H1 (cell line): ENCODE measurements around the gene PRXL2A. TPM values are rescaled to one million over a fixed set of nuclear protein-coding genes. Genes with fewer than 3 reads are reported as not detected.

ENCODE experiments used
- CTCF ChIA-PET: fragments of 300-600 bp; sonication (Branson Sonifier 250); formaldehyde crosslinking; loops from one replicate; lab custom pipeline; 2021; ENCODE audit not compliant: partially characterized antibody; lab: Charles Lee
- POLR2A ChIA-PET: fragments of 300-600 bp; sonication (Branson Sonifier 250); formaldehyde crosslinking; loops from one replicate; lab custom pipeline; 2021; ENCODE audit warnings: inconsistent platforms; ENCODE audit not compliant: partially characterized antibody; lab: Charles Lee
- DNase-seq, 2 experiments: peaks; one replicate each; pipeline versions ENCODE4 v3.0.0 to v3.0.0-alpha.2; 2010 to 2022; ENCODE audit warnings: low spot score in 2 of 2, low read depth in 1 of 2, mixed read lengths in 1 of 2
- FAIRE-seq: peaks from 2 replicates; lab custom pipeline; 2011; peaks lifted over from hg19 to GRCh38; lab: Jason Lieb, UNC
- H2AFZ ChIP-seq: 2 replicates; pipeline ENCODE4 v1.8.1; 2012; ENCODE audit warnings: low read length, inconsistent platforms
- H2AK5ac ChIP-seq: 2 replicates; pipeline ENCODE4 v1.6.1; 2013; ENCODE audit warnings: low read depth, low read length
- H2BK120ac ChIP-seq: replicated peaks from 2 replicates; pipeline ENCODE3; 2013; ENCODE audit warnings: low read depth, low read length, inconsistent platforms
- H2BK12ac ChIP-seq: 2 replicates; pipeline ENCODE4 v1.6.1; 2013; ENCODE audit warnings: low read depth, low read length
- H2BK15ac ChIP-seq: 2 replicates; pipeline ENCODE4 v1.6.1; 2013; ENCODE audit warnings: low read length
- H2BK20ac ChIP-seq: 2 replicates; pipeline ENCODE4 v1.6.1; 2013; ENCODE audit warnings: low read length
- H2BK5ac ChIP-seq: 2 replicates; pipeline ENCODE4 v1.6.1; 2013; ENCODE audit warnings: low read depth, low read length
- H3K14ac ChIP-seq: 2 replicates; pipeline ENCODE4 v1.6.1; 2013; ENCODE audit warnings: inconsistent platforms; ENCODE audit not compliant: insufficient read length
- H3K18ac ChIP-seq: 2 replicates; pipeline ENCODE4 v1.6.1; 2013; ENCODE audit warnings: low read length; ENCODE audit errors: extremely low read depth
- H3K23ac ChIP-seq: 2 replicates; pipeline ENCODE4 v1.6.1; 2013; ENCODE audit warnings: inconsistent platforms; ENCODE audit not compliant: insufficient read length
- H3K23me2 ChIP-seq: 2 replicates; pipeline ENCODE4 v1.6.1; 2013; ENCODE audit warnings: low read depth, low read length
- H3K27ac ChIP-seq: 2 replicates; pipeline ENCODE4 v1.6.1; 2011; ENCODE audit warnings: low read depth, low read length, inconsistent platforms
- H3K27me3 ChIP-seq, 4 experiments: replicated peaks in 1 of 4; 1 replicate in 1 of 4; 2 replicates in 3 of 4; pipeline versions ENCODE4 v1.6.1 to v1.8.1; 2011 to 2013; ENCODE audit warnings: low read length in 3 of 4, mild to moderate bottlenecking in 3 of 4, inconsistent platforms in 2 of 4, mixed read lengths in 2 of 4, moderate library complexity in 1 of 4; ENCODE audit not compliant: control insufficient read depth in 3 of 4, insufficient read depth in 3 of 4; ENCODE audit errors: extremely low read depth in 1 of 4
- H3K36me3 ChIP-seq, 4 experiments: 2 replicates each; pipeline versions ENCODE4 v1.6.1 to v1.8.1; 2011 to 2013; ENCODE audit warnings: mild to moderate bottlenecking in 4 of 4, low read length in 3 of 4, moderate library complexity in 2 of 4, control low read depth in 1 of 4, inconsistent platforms in 1 of 4; ENCODE audit not compliant: insufficient read depth in 4 of 4, control insufficient read depth in 2 of 4
- H3K4ac ChIP-seq: replicated peaks from 2 replicates; pipeline ENCODE3; 2013; ENCODE audit warnings: low read length, low read depth, mixed read lengths, inconsistent platforms; ENCODE audit not compliant: insufficient read length
- H3K4me1 ChIP-seq, 4 experiments: replicated peaks in 1 of 4; 1 replicate in 1 of 4; 2 replicates in 3 of 4; pipeline versions ENCODE4 v1.6.1 to v1.8.1; 2011 to 2013; ENCODE audit warnings: low read length in 3 of 4, inconsistent platforms in 2 of 4, mixed read lengths in 1 of 4; ENCODE audit not compliant: insufficient read depth in 4 of 4, control insufficient read depth in 3 of 4
- H3K4me2 ChIP-seq, 2 experiments: 2 replicates each; pipeline versions ENCODE4 v1.6.1 to v1.8.1; 2011 to 2013; ENCODE audit warnings: low read depth in 2 of 2, low read length in 2 of 2, control low read depth in 1 of 2, inconsistent platforms in 1 of 2, mild to moderate bottlenecking in 1 of 2; ENCODE audit not compliant: insufficient read depth in 1 of 2
- H3K4me3 ChIP-seq, 4 experiments: fragments of 200-600, 300-600 bp in 1 of 4; sonication (generic), shearing (Covaris generic), sonication (Bioruptor Twin) in 1 of 4; 2 replicates each; pipeline versions ENCODE4 v1.5.1 to v1.8.1; 2011 to 2016; ENCODE audit warnings: low read length in 4 of 4, low read depth in 3 of 4, control low read depth in 2 of 4, inconsistent platforms in 2 of 4, mild to moderate bottlenecking in 2 of 4, mixed read lengths in 1 of 4, moderate library complexity in 1 of 4; ENCODE audit not compliant: insufficient read depth in 2 of 4; ENCODE audit errors: extremely low read depth in 1 of 4
- H3K56ac ChIP-seq: replicated peaks from 2 replicates; pipeline ENCODE3; 2013; ENCODE audit warnings: low read depth, mild to moderate bottlenecking, mixed read lengths, low read length, inconsistent platforms; ENCODE audit not compliant: insufficient read length
- H3K79me1 ChIP-seq: 2 replicates; pipeline ENCODE4 v1.6.1; 2013; ENCODE audit warnings: low read depth, low read length, control low read depth
- H3K79me2 ChIP-seq, 2 experiments: 2 replicates each; pipeline versions ENCODE4 v1.6.1 to v1.8.1; 2012 to 2013; ENCODE audit warnings: low read length in 2 of 2, mild to moderate bottlenecking in 2 of 2, inconsistent platforms in 1 of 2; ENCODE audit not compliant: insufficient read depth in 2 of 2, control insufficient read depth in 1 of 2
- H3K9ac ChIP-seq, 4 experiments: replicated peaks in 1 of 4; 1 replicate in 1 of 4; 2 replicates in 3 of 4; pipeline versions ENCODE4 v1.6.1 to v1.8.1; 2011 to 2013; ENCODE audit warnings: low read depth in 3 of 4, low read length in 3 of 4, control low read depth in 2 of 4, mild to moderate bottlenecking in 2 of 4, moderate library complexity in 2 of 4, inconsistent platforms in 1 of 4; ENCODE audit errors: extremely low read depth in 1 of 4
- H3K9me3 ChIP-seq, 2 experiments: 2 replicates each; pipeline versions ENCODE4 v1.6.1 to v1.8.1; 2012 to 2013; ENCODE audit warnings: mild to moderate bottlenecking in 2 of 2, moderate library complexity in 2 of 2, control low read depth in 1 of 2, inconsistent platforms in 1 of 2, low read depth in 1 of 2, low read length in 1 of 2, mixed read lengths in 1 of 2; ENCODE audit not compliant: insufficient read depth in 2 of 2
- H4K20me1 ChIP-seq, 2 experiments: replicated peaks in 1 of 2; 2 replicates each; pipeline versions ENCODE3 to v1.8.1; 2011 to 2013; ENCODE audit warnings: inconsistent platforms in 2 of 2, low read length in 2 of 2, mild to moderate bottlenecking in 1 of 2; ENCODE audit not compliant: insufficient read depth in 2 of 2, control insufficient read depth in 1 of 2
- H4K5ac ChIP-seq: 2 replicates; pipeline ENCODE4 v1.6.1; 2013; ENCODE audit warnings: low read length, low read depth, mixed read lengths, inconsistent platforms; ENCODE audit not compliant: insufficient read length
- H4K8ac ChIP-seq: 2 replicates; pipeline ENCODE4 v1.8.0; 2013; ENCODE audit warnings: mild to moderate bottlenecking, moderate library complexity, low read length, inconsistent platforms; ENCODE audit not compliant: insufficient read depth; ENCODE audit errors: extremely low read depth
- H4K91ac ChIP-seq: replicated peaks from 2 replicates; pipeline ENCODE3; 2013; ENCODE audit warnings: low read length, mixed read lengths, inconsistent platforms; ENCODE audit not compliant: insufficient read length
- EGR1 ChIP-seq: IDR thresholded peaks from 2 replicates; pipeline ENCODE4 v1.6.1; 2011; ENCODE audit warnings: low read depth, low read length, borderline replicate concordance
- RXRA ChIP-seq: IDR thresholded peaks from 2 replicates; pipeline ENCODE4 v1.6.1; 2011; ENCODE audit warnings: low read depth, mild to moderate bottlenecking, low read length, moderate library complexity; ENCODE audit not compliant: insufficient read depth
- SUZ12 ChIP-seq: fragments of 200-600 bp; sonication (generic); IDR thresholded peaks from 2 replicates; pipeline ENCODE4 v1.6.1; 2012; ENCODE audit warnings: mild to moderate bottlenecking, inconsistent platforms, low read length, moderate library complexity, mixed read lengths
- WGBS, 2 experiments: shearing (Covaris generic) in 1 of 2; methylation state at CpG; one replicate each; pipeline versions ENCODE4 v1.1.6 to v1.1.7; 2013 to 2015; ENCODE audit warnings: low lambda C conversion rate in 2 of 2, mixed read lengths in 2 of 2, inconsistent platforms in 1 of 2, low coverage in 1 of 2, missing lambda C conversion rate in 1 of 2; ENCODE audit not compliant: insufficient replicate concordance in 2 of 2, insufficient coverage in 1 of 2, insufficient read length in 1 of 2; ENCODE audit errors: extremely low coverage in 1 of 2, missing lambda C conversion rate in 1 of 2; 5-methylcytosine and 5-hydroxymethylcytosine counted together
- polyA plus RNA-seq, 7 experiments: library from polyadenylated mRNA; depleted of rRNA in 3 of 7; stranded (reverse) in 5 of 7; unstranded in 2 of 7; fragments of >200 nt in 5 of 7; fragments of 200-250 nt in 2 of 7; gene quantifications; 1 replicate in 5 of 7; 2 replicates in 1 of 7; 4 replicates in 1 of 7; pipeline versions ENCODE4 v1.2.1 to v1.2.3, GENCODE V29; 2011 to 2013; ENCODE audit warnings: missing spikeins in 2 of 7, mixed read lengths in 2 of 7
- total RNA-seq: library from RNA; stranded (reverse); fragmentation: NEBNext Ultra II Directional; extraction: Animal tissue kit (Norgen Biotek cat#: 25700); gene quantifications from 2 replicates; pipeline ENCODE4 v1.2.1, GENCODE V29; 2021

Gene PRXL2A
- total and polyA plus RNA-seq, 2 of the 8 experiments (the other 6 are each of a cell fraction or from before 2014, with no cell fraction given): 13.4 to 58.3 TPM

GRCh38 chr10:80380185-80380584 lies 28.2 kb upstream of the PRXL2A start:
- Histone ChIP-seq H3K4me3 (no peak overlapping the region), H3K23me2 (no peaks in the 10 kb centered on the region), H4K8ac (no peak overlapping the region), H2BK120ac (no peak overlapping the region), H4K5ac (no peak overlapping the region), H2BK5ac (no peak overlapping the region), H2BK15ac (no peak overlapping the region), H4K20me1 (no peaks in the 10 kb centered on the region), H3K18ac (no peak overlapping the region), H3K4me1 (no peaks in the 10 kb centered on the region), H4K91ac (no peak overlapping the region), H3K9ac (no peak overlapping the region), H2AK5ac (no peak overlapping the region), H3K36me3 (no peaks in the 10 kb centered on the region), H2BK20ac (no peak overlapping the region), H3K56ac (no peak overlapping the region), H3K27ac (no peak overlapping the region), H3K14ac (no peak overlapping the region), H3K9me3 (no peaks in the 10 kb centered on the region), H3K79me1 (no peaks in the 10 kb centered on the region), H3K23ac (no peak overlapping the region), H2BK12ac (no peak overlapping the region), H3K4me2 (no peak overlapping the region), H2AFZ (no peak overlapping the region), H3K4ac (no peak overlapping the region), H3K79me2 (no peaks in the 10 kb centered on the region), H3K27me3 (no peaks in the 10 kb centered on the region)
- FAIRE-seq (no peak), DNase-seq (no peak)
- POLR2A ChIA-PET: interaction anchor here (0.7 kb wide), 1 partner anchor 125 kb away, joined by 3 read pairs; no protein-coding TSS in a partner anchor
- 83% methylated on average over 4 of the region's 4 CpGs; no CpG with 5 or more reads in 1 of the 2 experiments for WGBS, 2 experiments
- CTCF ChIA-PET: interaction anchor here (0.5 to 13.7 kb wide), 13 partner anchors 16 to 568 kb away, joined by 3 to 128 read pairs (median 3); partner anchors contain the start of gene PRXL2A
- TF ChIP-seq EGR1 (no peak), RXRA (no peak), SUZ12 (no peak)
